Measurements from ENCODE around the gene SIK3.

The SIK3 gene

DNA sequence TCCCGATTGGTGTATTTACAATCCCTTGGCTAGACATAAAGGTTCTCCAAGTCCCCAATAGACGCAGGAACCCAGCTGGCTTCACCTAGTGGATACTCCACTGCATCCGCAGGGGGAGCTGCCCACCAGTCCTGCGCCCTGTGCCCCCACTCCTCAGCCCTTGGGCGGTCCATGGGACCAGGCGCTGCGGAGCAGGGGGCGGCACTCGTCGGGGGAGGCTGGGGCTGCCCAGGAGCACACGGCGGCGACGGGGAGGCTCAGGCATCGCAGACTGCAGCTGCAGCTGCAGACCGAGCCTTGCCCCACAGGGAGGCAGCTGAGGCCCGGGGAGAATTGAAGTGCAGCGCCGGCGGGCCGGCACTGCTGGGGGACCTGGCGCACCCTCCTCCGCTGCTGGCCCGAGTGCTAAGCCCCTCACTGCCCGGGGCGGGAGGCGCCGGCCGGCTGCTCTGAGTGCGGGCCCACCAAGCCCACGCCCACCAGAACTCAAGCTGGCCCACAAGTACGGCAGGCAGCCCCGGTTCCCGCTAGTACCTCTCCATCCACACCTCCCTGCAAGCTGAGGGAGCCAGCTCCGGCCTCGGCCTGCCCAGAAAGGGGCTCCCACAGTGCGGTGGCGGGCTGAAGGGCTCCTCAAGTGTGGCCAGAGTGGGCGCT, 12.2 kb upstream of the SIK3 start:
- no peak for DNase-seq (ENCODE audit: low read depth, low spot score)

DNA sequence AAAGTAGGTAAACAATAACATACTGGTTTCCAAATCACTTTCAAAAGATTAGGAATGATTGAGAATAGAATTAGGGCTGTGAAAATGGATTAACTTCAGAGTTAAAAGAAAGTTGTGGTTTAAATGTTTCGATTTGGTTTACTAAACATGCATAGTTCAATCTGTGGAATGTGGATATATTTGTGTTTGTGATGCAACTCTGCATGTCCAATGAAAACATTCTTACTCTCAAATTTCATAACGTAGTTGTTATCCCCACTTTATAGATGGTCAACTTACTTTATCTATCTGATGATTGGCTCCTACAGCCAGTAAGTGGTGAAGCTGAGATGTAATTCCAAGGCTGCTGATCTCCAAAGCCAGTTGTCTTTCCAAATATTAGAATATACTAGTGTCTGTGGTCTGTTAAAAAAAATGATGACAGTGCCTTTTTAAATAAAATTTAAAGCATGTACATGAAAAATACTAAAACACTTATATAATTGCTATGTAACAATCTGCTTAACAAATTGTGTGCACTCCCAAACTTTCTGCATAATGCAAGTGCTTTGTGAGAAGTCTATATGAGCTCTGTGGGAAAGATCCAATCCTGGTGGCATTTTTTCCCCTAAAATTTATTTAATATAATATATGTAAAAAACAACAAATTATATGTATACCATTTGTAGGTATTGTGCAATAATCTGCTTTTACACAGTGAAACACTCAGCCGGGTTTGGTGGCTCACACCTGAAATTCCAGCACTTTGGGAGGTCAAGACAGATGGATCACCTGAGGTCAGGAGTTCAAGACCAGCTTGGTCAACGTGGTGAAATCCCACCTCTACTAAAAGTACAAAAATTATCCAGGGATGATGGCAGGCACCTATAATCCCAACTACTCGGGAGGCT, 9.7 kb upstream of the SIK3 start:
- DNase-seq (ENCODE audit: low read depth, low spot score): no peak

DNA sequence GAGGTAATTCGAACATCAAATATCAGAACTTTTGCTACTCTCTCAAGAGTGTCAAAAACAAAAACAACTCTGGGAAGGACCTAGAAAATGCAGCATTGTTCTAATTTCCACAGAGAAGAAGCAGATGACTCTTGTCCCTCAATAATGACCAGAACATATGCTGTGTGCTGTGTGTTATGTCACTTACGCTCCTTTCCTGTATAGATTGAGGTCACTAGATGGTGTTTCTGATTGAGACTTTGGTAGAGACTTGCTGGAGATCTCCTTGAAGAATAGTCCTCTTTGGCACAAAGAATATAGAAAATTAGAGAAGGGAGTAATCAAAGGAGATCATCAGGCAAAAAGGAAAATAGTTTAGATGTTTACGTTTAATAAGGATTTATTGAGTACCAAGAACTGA, 2.3 kb upstream of the SIK3 start:
- no peak for DNase-seq (ENCODE audit: low read depth, low spot score)

DNA sequence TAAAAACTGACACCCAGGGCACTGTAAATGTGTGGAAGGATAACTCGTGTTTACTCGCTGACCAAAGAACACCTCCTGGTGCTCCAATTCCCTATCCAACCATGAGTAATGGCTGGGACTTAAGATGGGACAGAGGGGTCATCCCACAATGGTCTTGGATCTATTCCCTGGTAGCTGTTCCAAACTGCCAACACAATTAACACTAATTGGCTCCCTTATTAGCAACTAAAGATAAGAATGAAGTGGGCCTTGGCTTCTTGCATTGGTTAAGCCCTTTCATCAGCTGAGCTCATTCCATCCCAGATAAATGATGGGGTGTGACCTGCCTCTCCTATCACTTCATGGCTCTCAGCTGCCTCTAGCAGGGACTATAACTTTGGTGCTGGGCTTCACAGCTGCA, 1.5 kb upstream of the SIK3 start:
- no peak for DNase-seq (ENCODE audit: low read depth, low spot score)

DNA sequence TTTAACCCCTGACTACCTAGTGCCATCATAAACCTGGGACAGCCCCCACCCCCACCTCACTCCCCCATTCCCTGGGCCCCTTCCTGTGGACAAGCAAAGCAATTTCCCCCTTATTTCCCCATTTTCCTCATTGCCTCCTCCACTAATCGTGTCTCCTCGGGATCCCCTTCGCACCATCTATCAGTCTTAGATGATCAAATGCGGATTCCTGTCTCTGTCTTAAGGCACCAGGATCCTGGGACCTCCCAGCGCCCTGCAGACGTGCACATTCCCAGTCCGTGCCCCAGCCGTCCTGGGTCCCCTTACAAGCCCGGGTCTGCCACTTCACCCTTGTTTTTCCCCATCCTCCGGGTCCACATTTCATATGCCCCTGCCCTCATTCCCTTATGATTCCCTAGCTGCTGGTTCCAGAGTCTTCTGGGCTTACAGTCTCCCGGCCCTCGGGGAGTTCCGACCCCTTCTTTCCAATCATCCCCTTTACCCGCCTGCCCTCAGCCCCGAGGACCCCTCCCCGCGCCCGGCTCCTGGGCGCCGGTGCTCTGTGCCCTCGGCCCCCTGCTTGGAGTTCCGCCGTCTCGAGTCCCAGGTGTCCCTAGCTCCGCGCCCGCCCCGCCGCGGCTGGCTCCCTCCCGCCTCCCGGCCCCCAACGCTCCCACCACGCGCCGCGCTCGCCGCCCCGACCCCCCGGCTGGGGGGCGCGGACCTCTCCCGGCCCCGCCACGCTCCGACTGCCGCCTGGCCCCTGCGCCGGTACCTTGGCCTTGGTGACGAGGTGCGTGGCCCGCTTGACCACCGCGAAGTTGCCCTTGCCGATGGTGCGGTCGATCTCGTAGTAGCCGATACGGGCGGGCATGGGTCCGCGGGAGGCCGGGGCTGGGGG, 599 bp downstream of the SIK3 start:
- DNase-seq (ENCODE audit: low read depth, low spot score): no peak

DNA sequence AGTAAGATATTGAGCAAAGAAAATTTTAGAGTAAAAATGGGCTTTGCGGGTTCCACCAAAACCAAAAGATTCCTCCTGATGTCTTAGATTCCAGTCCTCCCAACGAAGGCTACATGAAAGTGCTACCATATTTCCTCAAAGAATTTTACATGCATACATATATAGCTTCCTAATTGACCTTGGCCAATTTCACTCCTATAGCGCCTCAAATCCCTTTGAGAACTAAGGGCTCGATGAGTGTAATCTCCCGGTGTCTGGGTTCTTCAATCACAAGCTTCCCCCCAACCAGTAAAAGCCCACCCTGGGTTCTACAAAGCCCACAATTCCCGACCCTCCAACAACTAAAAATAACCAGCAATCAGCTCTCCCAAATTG, 1.2 kb downstream of the SIK3 start:
- no peak for DNase-seq (ENCODE audit: low read depth, low spot score)

DNA sequence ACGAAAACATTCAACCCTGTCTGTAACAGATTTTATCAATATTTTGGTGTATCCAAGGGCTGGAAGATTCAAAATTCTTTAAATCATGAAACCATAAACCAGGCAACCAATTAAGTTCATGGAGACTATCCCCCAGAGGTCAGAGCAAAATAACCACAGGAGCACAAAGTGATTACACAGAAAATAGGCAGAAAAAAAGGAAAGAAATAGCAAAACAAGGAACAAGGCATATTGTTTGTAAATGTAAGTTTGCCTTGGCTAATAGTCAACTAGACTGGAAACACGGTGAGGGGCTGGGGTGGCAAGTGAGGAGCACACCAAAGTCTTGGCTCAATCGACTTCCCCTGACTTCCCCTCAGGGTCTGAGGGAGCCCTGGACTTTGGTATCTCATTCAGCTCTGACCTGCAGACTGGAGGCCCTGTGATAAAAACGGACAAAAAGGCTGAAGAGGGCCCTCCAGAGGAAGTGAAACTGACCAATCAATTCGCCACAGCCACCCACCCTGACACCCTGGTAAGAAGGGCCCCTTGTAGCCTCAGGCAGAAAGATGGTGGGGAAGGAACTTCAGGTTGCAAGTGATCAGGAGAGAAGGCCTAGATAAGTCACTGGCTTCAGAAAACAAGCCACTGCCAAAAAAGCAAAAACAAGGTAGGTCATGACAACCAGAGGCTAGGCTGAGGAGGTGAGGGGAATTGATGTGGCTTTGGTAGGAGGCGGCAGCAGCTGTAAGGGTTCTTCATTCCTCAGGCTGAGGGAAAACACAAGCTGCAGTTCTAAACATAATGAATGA, 1.8 kb downstream of the SIK3 start:
- DNase-seq (ENCODE audit: low read depth, low spot score): no peak

DNA sequence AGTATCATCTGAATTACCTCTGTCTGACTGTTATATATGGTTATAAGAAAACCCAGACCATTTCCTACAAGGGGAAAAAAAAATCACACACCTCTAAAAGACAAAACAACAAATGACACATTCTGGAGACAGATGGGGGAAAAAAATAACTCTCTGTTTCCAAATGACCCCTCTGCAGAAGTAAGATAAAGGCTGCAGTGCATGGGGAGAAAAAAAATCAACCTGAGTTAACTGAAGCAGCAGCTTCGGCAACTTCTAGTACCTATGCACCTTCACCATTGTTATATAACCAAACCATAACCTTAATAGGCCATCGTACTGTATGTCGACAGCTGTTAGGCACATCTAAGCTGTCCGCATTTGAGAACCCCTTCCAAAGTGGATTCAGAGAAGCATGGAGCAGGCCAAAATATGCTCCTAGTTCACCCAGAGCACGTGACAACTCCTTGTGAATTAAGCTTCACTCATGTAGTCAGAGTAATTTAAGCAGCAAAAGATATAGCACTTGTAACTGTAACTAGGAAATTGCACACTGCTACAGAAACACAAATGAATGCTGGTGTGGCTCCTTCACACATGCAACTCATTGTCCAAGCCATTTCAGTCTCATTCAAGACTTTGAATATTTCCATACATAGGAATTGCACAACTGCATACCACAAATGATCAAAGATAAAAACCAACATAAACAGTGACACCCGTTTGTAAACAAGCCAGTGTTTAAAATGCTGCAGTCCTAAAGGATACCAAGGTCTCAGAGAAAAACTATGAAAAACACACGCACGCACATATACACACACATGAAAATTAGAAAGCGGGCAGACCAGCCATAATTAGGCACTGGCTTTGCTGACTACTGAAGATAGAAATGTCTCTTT, 2.7 kb downstream of the SIK3 start:
- no peak for DNase-seq (ENCODE audit: low read depth, low spot score)

DNA sequence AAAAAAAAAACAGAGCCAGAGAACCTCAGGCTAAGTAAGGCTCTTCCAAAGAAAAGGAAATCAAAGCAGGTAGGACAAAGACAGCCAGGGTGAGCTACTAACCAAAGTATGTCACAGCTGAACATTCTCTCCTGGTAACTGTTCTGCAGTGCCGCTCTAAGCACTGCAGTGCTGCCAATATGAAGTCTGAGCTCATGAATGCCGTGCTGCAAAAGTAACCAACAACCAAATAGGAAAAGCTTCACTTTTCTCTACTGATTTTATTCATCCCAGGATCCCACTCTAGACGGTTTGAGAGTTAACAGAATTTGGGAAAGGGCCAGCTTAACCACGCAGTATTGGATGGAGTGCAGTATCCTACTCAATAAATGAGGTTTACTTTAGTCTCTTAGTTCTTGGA, 3.5 kb downstream of the SIK3 start:
- DNase-seq (ENCODE audit: low read depth, low spot score): no peak

DNA sequence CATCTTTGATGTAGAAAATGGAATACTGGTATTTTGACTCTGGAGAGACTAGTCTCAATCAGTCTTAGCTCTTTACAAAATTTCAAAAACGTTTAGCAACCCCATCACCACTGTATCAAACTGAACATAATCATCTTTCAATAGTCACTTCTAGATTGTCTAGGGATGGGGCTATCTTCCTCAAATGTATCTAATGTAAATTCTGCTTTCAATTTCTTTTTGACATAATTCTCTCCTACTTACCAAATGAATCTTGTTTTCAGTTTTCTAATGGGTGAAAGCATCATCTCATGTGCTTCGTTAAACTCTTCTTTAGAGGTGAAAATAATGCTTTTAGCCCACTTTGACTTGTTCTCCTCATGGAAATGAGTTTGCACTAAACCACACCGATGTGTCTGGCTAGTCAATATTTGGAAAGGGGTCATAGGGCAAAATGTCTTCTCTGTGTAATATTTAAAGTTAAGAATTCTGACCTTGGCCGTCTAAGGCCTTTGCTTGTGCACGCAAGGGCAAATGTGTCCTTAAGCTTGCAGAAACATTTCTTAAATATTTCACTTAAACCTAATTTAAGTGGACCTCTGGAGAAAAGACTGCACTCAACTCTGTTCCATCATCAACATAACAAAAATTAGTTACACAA, 5.2 kb downstream of the SIK3 start:
- no peak for DNase-seq (ENCODE audit: low read depth, low spot score)

DNA sequence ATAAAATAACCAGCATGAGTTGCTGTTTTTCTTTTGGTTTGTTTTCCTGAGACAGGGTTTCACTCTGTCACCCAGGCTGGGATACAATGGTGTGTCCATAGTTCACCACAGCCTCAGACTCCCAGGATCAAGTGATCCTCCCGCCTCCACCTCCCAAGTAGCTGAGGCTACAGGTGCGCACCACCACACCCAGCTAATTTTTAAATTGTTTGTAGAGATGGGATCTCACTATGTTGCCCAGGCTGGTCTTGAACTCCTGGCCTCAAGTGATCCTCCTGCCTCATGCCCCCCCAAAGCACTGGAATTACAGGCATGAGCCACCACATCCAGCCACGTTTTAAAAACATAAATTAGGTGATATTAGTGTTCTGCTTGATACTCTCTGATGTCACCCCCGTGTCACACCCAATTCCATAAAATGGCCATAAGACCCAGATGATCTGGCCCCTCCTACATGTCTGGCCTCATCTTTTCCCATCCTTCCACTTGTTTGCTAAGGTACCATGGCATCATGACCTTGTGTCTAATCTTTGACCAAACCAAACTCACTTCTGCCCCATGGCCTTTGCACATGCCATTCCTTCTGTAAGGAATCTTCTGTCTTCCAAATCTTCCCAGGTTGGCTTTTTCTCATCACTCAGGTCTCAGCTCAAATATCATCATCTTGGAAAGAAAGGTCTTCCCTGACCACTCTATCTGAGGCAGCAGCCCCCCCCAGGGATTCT, 6.3 kb downstream of the SIK3 start:
- no peak for DNase-seq (ENCODE audit: low read depth, low spot score)

DNA sequence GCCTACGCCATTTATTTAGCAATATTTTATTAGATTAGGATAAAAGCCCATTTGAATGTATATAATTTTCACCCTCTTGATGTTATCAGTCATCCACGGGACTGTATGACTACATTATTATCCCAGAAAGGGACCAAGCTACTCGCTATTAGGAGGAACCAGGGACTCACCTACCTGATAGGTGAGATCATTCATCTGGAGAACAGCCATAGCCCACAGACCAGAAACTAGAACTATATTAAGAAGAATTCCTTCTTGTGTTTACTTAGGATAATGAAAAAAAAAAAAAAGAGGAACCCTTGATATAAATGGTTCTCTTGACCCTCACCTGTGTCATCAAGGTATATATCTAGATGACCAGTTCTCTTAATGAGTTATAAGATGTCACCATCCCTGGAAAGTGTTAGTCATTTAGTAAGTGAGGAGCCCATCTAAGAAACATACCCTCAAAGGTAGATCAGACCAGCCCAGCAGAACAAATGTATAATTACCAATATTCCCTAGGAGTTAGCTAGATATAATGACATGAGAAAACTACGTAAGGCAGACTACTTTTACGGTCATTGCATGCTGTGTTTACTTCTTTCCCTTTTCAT, 8.0 kb downstream of the SIK3 start:
- no peak for DNase-seq (ENCODE audit: low read depth, low spot score)

DNA sequence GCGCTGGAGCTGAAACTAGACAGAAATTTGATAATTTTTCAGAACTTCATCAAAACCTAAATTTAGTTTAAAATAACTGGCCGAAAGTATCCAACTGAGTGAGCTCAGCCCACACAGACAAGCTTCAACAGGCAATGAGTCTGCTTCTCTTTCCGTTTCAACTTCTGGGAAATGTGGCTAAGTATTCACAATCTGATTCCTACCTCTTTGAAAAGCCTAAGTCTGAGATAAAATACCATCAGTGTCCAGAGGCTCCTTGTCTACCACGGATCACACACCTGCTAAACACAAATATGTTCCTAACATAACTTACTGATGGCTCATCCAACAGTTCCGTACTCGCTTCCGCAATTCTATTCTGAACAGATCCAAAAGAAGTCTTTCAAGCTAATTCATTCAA, 8.5 kb downstream of the SIK3 start:
- DNase-seq (ENCODE audit: low read depth, low spot score): no peak

DNA sequence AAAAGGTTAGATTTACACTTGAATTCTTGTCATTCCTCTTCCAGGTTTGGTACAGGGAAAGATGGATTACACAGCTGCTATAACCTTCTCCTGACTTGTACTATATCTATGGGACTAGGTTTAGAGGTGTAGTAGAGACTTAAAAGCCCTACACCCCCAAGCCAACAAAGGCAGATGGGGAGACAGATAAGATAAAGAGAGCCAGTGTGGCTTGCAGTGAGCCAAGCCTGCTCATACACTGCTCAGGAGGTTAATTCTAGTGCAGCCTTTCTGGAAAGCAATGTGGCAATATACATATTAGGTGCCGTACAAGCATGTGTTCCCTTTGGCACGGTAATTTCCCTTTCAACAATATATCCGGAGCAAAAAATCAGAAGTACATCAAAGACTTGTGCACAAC, 10.8 kb downstream of the SIK3 start:
- no peak for DNase-seq (ENCODE audit: low read depth, low spot score)

DNA sequence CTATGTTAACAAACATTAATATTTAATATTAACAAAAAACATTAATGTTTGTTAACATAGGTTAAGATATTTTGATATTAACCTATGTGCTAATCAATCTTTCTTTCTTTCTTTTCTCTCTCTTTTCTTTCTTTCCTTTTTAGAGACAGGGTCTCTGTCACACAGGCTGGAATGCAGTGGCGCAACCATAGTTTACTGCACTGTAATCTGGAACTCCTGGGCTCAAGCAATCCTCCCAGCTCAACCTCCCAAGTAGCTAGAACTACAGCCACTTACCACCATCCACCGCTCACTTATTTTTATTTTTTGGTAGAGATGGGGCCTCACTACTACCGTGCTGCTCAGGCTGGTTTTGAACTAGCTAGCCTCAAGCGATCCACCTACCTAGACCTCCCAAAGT, 13.2 kb downstream of the SIK3 start:
- DNase-seq (ENCODE audit: low read depth, low spot score): no peak

DNA sequence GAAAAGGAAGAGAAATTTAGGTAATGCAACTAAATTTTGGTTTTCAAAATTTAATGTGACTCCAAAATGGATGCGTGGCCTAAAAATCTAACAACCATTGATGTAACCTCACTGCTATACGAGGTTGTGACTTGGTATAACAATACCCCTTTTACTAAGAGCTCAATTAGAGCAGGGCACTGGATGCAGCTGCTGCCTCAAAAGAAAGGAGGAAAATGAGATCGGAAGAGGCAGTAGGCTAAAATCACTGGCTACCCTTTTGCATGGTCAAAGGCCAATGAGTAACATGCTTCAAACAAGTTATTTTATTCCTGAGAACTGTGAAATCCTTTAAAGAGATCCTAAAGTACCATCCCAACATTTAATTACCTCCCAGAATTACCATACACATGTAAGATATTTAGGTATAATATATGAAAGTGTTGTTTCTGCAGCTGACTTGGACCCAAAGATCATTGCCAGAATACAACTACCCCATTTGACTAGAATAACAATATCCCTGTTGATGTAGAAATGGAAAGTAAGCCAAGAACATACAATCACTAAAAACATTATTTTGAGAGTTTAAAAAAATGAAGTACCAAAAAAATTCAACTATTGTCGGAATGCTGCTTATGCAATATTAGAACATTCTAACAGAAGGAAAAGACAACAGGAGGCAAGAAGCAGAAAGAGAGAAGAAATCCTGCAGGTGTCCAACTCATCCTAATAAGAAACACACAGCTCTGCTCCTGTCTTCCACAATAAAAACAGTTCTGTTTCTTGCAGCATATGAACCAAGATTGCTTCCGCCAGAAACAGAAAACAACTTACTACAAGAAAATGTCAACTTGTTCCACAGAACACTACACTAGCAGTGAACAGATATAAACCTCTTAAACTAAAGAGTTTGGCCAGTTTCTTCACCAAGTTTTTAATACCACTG, 15.0 kb downstream of the SIK3 start:
- no peak for DNase-seq (ENCODE audit: low read depth, low spot score)

DNA sequence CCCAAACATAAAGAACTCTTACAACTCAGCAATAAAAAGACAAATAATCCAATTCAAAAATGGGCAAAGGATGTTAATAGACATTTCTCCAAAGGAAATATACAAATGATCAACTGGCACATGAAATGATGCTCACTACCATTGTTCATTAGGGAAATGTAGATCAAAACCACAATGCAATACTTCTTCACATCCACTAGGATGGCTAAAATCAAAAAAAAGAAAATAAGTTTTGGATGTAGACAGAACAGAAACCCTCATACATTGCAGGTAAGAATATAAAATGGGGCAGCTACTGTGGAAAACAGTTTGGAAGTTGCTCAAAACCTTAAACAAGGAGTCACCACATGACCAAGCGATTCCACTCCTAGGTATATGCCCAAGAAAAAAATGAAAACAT, 16.3 kb downstream of the SIK3 start:
- DNase-seq (ENCODE audit: low read depth, low spot score): no peak

DNA sequence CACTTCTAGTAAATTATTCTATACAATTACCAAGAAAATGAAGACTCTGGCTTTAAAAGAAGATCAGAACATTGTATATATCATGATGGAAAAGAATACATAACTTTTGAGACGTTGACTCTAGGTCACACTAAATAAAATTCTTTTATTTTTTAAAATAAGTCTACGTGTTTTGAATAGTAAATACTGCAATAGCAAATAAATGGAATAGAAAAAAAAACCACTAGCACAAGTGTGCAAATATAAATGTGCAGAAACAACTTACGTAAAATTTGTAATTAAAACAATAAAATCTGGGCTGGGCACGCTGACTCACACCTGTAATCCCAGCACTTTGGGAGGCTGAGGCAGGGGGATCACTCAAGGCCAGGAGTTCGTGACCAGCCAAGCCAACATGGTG, 17.9 kb downstream of the SIK3 start:
- DNase-seq (ENCODE audit: low read depth, low spot score): no peak
